Pancreas (tissue), 10 donors: ENCODE measurements around the gene ST8SIA5. TPM values are rescaled to one million over a fixed set of nuclear protein-coding genes. Genes with fewer than 3 reads are reported as not detected.

Source experiments
- ATAC-seq, 4 donors: fragments of 200-7000 bp; cut with Tn5 transposase; one replicate each; pipeline versions ENCODE4 v1.8.0 to v1.9.1; 2020; ENCODE audit warnings: mild to moderate bottlenecking in 4 of 4, moderate library complexity in 4 of 4
- DNase-seq, 6 donors: peaks; one replicate each; pipeline ENCODE4 v3.0.0-alpha.2; 2020
- FAIRE-seq: peaks from 2 replicates; lab custom pipeline; 2012; peaks lifted over from hg19 to GRCh38; lab: Jason Lieb, UNC
- H3K27ac ChIP-seq, 4 donors: fragments of 200-600 bp; sonication (generic); 1 replicate in 3 of 4; 2 replicates in 1 of 4; pipeline versions ENCODE4 v1.5.0 to v1.8.0; 2020
- H3K27me3 ChIP-seq, 4 donors: fragments of 200-600 bp; one replicate each; pipeline ENCODE4 v1.8.0; 2021
- H3K36me3 ChIP-seq, 3 donors: fragments of 200-600 bp; sonication (generic) in 1 of 3; one replicate each; pipeline versions ENCODE4 v1.5.0 to v1.8.0; 2020 to 2021
- H3K4me1 ChIP-seq, 3 donors: fragments of 200-600 bp; one replicate each; pipeline ENCODE4 v1.8.0; 2021
- H3K4me3 ChIP-seq, 4 donors: fragments of 200-600 bp; sonication (generic) in 2 of 4; one replicate each; pipeline versions ENCODE4 v1.5.0 to v1.8.0; 2020 to 2021
- H3K9me3 ChIP-seq, 4 donors: fragments of 200-600 bp; one replicate each; pipeline ENCODE4 v1.8.0; 2021
- WGBS, 2 donors: extraction: QIAGEN DNeasy Blood & Tissue Kit; methylation state at CpG; one replicate each; pipeline ENCODE4 v1.1.7; 2013; 5-methylcytosine and 5-hydroxymethylcytosine counted together
- intact Hi-C, 3 donors: fragments of 100-400 bp; cut with DNase I; formaldehyde crosslinking; loops; one replicate each; pipeline versions ENCODE4 v1.11.1 to v1.14.2; 2022
- polyA plus RNA-seq, 2 donors: library from polyadenylated mRNA; stranded (reverse); fragments of 200-250 nt; gene quantifications; one replicate each; pipeline ENCODE4 v1.2.3, GENCODE V29; 2013
- total RNA-seq, 6 donors: library from RNA; stranded (reverse); fragmentation: NEBNext Ultra II Directional in 4 of 6; extraction: Animal tissue kit (Norgen Biotek cat#: 25700) in 4 of 6; gene quantifications; one replicate each; pipeline versions ENCODE4 v1.2.1 to v1.2.4, GENCODE V29; 2021 to 2023
- TF ChIP-seq, protein P1 (sequence below), 4 donors: fragments of 200-600 bp; sonication (generic) in 3 of 4; IDR thresholded peaks; one replicate each; pipeline versions ENCODE4 v1.5.0 to v1.8.0; 2021; ENCODE audit warnings: antibody characterized with exemption in 4 of 4
- donor health status: healthy with polysubstance abuse.
- donor health status: DM: no; HTN: no; CAD: no; lungs with moderate emphysema.
- donor health status: DM: no; HTN: no; CAD: no.
- donor health status: control.
- donor health status: control.
- donor health status: Bipolar disorder and iron deficiency.
- donor health status: DM: yes; HTN: yes; CAD: no.
- donor health status: DM: no; HTN: no; CAD: no.
- donor health status: DM: no; HTN: no; CAD: no.
- donor health status: DM: yes; HTN: yes; CAD: no.

Gene ST8SIA5
- total and polyA plus RNA-seq, 8 donors = 0.06 to 1.1 (median 0.24) TPM

DNA sequence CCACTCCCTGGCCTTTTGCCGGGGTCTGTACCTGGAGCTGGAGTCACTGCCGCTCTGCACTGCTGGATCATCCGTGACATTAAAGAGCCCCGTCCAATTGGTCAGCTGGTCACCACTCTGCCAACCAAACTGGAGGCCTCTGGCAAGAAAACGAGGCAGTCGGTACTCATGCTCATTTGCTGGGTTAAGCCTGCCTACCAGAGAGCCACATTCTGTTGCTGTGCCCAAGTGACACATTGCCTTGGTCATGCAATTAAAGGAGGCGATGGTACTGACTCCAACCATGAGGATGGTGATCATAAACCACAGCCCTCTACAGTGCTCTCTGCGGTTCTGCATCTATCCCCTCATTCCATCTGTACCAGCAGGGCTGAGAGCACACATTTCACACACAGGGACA is 35.5 kb downstream of the ST8SIA5 start:
- TF ChIP-seq, protein P1, sequence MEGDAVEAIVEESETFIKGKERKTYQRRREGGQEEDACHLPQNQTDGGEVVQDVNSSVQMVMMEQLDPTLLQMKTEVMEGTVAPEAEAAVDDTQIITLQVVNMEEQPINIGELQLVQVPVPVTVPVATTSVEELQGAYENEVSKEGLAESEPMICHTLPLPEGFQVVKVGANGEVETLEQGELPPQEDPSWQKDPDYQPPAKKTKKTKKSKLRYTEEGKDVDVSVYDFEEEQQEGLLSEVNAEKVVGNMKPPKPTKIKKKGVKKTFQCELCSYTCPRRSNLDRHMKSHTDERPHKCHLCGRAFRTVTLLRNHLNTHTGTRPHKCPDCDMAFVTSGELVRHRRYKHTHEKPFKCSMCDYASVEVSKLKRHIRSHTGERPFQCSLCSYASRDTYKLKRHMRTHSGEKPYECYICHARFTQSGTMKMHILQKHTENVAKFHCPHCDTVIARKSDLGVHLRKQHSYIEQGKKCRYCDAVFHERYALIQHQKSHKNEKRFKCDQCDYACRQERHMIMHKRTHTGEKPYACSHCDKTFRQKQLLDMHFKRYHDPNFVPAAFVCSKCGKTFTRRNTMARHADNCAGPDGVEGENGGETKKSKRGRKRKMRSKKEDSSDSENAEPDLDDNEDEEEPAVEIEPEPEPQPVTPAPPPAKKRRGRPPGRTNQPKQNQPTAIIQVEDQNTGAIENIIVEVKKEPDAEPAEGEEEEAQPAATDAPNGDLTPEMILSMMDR (IDR thresholded peaks at IDR 0.05) = no peak
- Histone ChIP-seq H3K36me3 (no peaks in the 10 kb centered on the region), H3K4me1 (no peaks in the 10 kb centered on the region), H3K27ac (no peak overlapping the region), H3K4me3 (no peak overlapping the region), H3K9me3 (no peaks in the 10 kb centered on the region), H3K27me3 (no peaks in the 10 kb centered on the region)
- DNase-seq (peak in 1 of 6 donors; percentile 24), ATAC-seq (no peak), FAIRE-seq (no peak)
- 70 to 87% methylated on average over 8 of the region's 8 CpGs for WGBS, 2 donors
- intact Hi-C loops = no loop called here

DNA sequence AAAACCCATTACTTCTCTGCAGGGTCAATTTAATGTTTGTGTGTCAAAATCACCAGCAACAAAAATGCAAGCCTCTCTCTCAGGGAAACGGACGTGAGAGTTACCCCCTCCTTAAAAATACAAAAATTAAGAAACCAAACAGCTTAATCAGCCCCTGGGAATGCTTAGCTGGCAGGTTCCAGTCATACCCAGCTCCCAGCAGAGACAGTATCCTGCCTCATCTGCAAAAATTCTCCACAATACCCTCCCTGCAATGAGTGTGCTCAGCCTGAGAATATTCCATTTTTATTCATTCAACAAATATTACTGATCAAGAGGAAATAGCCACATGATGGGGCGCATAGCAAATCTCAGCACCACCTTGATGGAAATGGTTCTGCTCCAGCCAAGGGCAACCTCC is 36.3 kb downstream of the ST8SIA5 start:
- Histone ChIP-seq H3K4me3 (no peak overlapping the region), H3K9me3 (no peaks in the 10 kb centered on the region), H3K4me1 (no peaks in the 10 kb centered on the region), H3K27me3 (no peaks in the 10 kb centered on the region), H3K36me3 (no peaks in the 10 kb centered on the region), H3K27ac (no peak overlapping the region)
- WGBS, 2 donors = 49 to 70% methylated on average over 3 of the region's 3 CpGs
- intact Hi-C loops = no loop called here
- TF ChIP-seq, protein P1 (IDR thresholded peaks at IDR 0.05) = no peak
- no peak for ATAC-seq
- FAIRE-seq = no peak
- no peak for DNase-seq

DNA sequence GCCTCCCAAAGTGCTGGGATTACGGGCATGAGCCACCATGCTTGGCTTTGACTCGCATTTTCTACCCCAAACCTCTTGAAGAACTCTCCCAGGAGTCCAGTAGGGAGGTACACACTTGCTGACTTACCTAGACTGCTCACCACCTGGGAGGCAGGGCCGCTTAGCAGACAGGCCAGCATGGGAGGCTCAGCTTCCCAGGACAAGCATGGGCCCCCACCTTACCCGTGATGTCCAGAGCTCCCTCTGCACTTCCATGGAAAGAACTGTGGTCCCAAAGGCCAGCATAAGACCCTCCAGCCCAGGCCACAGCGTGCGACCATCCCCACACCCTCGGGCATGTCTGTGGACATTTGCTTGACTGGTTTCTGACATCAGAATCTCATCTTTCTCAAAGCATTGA is 36.8 kb downstream of the ST8SIA5 start:
- no peak overlapping the region for H3K4me3 ChIP-seq
- no peak for ATAC-seq
- H3K36me3 ChIP-seq = no peaks in the 10 kb centered on the region
- DNase-seq = peak in 1 of 6 donors; percentile 11
- TF ChIP-seq, protein P1 (IDR thresholded peaks at IDR 0.05) = no peak
- 54 to 55% methylated on average over 7 of the region's 7 CpGs for WGBS, 2 donors
- no peaks in the 10 kb centered on the region for H3K9me3 ChIP-seq
- no peak for FAIRE-seq
- no peaks in the 10 kb centered on the region for H3K4me1 ChIP-seq
- intact Hi-C loops = no loop called here
- H3K27me3 ChIP-seq = no peaks in the 10 kb centered on the region
- no peak overlapping the region for H3K27ac ChIP-seq

DNA sequence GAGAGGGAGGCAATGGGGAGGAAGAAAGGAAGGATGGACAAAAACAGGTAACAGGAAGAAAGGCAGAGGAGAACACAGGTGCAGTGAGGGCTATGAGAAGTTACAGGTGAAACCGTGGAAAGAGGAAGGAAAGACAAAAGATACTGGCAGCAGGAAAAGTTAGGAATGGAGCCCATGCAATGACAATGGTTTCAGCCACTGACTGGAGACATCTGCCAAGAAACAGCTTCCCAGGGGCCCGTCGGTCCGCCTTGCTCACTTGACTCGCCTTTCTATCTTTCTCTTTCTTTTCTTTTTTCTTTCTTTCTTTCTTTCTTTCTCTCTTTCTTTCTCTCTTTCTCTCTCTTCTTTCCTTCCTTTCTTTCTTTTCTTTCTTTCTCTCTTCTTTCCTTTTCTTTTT is 37.5 kb downstream of the ST8SIA5 start:
- H3K36me3 ChIP-seq = no peaks in the 10 kb centered on the region
- FAIRE-seq (no peak), DNase-seq (peak in 1 of 6 donors; percentile 6), ATAC-seq (no peak)
- H3K27ac ChIP-seq = no peak overlapping the region
- no peaks in the 10 kb centered on the region for H3K4me1 ChIP-seq
- TF ChIP-seq, protein P1 (IDR thresholded peaks at IDR 0.05) = no peak
- no peaks in the 10 kb centered on the region for H3K9me3 ChIP-seq
- 59 to 75% methylated on average over 5 of the region's 5 CpGs for WGBS, 2 donors
- H3K27me3 ChIP-seq = no peaks in the 10 kb centered on the region
- H3K4me3 ChIP-seq = no peak overlapping the region
- intact Hi-C loops = no loop called here

DNA sequence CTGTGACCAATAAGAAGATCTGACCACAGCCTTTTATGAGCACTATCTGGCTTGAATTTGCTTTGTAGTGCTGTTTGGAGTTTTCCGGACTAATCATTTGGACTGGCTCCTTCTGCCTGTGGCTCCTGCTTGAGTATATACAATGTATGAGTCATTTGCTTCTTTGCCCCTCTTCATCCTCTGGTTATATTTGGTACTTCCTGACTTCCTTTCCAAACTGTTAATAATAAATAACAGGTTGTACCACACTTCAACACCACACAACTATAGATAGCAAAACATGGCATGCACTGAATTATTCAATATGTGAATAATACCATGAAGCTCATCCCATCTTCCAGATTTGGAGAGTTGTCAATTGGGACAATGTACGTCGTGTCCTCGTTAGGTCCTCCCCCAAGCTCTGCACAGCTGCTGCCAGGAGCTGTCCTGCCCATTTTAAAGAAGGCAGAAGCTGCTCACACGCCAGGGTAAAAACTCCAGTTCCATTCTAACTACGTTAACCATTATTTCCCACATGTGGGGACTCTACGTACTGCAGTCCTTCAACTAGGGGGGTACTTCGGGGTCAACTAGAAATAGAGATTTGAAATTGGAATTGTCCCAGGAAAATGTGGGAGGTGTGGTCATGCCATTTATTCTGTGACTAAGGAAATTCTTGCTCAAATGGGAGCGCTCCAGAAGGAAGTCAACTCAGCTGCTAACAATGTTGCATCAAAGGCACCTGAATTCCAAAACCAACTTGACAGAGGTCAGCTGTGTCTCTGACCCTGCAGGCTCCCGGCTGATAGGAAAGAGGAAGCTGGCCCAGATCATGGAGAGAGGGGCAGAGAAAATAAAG is 38.1 kb downstream of the ST8SIA5 start:
- FAIRE-seq = no peak
- 27 to 36% methylated on average over 10 of the region's 10 CpGs for WGBS, 2 donors

More for the DNA sequence above, 38.1 kb downstream of the ST8SIA5 start:
- Histone ChIP-seq H3K27ac (no peak overlapping the region), H3K36me3 (no peaks in the 10 kb centered on the region), H3K4me1 (no peaks in the 10 kb centered on the region), H3K9me3 (no peaks in the 10 kb centered on the region), H3K4me3 (no peak overlapping the region), H3K27me3 (no peaks in the 10 kb centered on the region)
- TF ChIP-seq, protein P1 (IDR thresholded peaks at IDR 0.05) = no peak
- DNase-seq (peak in 1 of 6 donors; percentile 13), ATAC-seq (peak in 1 of 4 donors; percentile 22)
- intact Hi-C loops = no loop called here
